SK-N-MC (cell line): ENCODE results near the gene KIAA2012.

ENCODE experiments used
- DNase-seq: peaks from one replicate; pipeline ENCODE4 v3.0.0-alpha.2; 2011; ENCODE audit warnings: low read depth, low spot score
- H3K27ac ChIP-seq: fragments of 200-600 bp; sonication (generic); 2 replicates; pipeline ENCODE4 v1.5.1; 2016; ENCODE audit warnings: mixed run types
- H3K36me3 ChIP-seq: fragments of 200-600 bp; sonication (generic); 2 replicates; pipeline ENCODE4 v1.6.1; 2017; ENCODE audit warnings: antibody characterized with exemption, low read length, mixed read lengths; ENCODE audit not compliant: insufficient read depth
- H3K4me3 ChIP-seq: fragments of 200-600 bp; sonication (generic); 2 replicates; pipeline ENCODE4 v1.5.1; 2016
- H3K9ac ChIP-seq: fragments of 200-600 bp; sonication (generic); 2 replicates; pipeline ENCODE4 v1.8.0; 2017; ENCODE audit warnings: mixed run types, mixed read lengths; ENCODE audit not compliant: insufficient read length
- H3K9me3 ChIP-seq: fragments of 200-600 bp; sonication (generic); 2 replicates; pipeline ENCODE4 v1.6.1; 2017; ENCODE audit warnings: low read depth, mild to moderate bottlenecking, antibody characterized with exemption, low read length, moderate library complexity, mixed read lengths
- EZH2 ChIP-seq: fragments of 200-600 bp; sonication (generic); IDR thresholded peaks from one replicate; pipeline ENCODE4 v1.6.1; 2017; ENCODE audit warnings: antibody characterized with exemption
- FOXP2 ChIP-seq: optimal IDR thresholded peaks from 2 replicates; pipeline ENCODE3; 2011; ENCODE audit warnings: mild to moderate bottlenecking, moderate library complexity; ENCODE audit not compliant: insufficient read depth; ENCODE audit errors: extremely low read length, control extremely low read depth
- POLR2AphosphoS5 ChIP-seq: IDR thresholded peaks from 2 replicates; pipeline ENCODE4 v1.6.1; 2012; ENCODE audit warnings: mild to moderate bottlenecking, low read depth, low read length, borderline replicate concordance

The KIAA2012 gene

DNA sequence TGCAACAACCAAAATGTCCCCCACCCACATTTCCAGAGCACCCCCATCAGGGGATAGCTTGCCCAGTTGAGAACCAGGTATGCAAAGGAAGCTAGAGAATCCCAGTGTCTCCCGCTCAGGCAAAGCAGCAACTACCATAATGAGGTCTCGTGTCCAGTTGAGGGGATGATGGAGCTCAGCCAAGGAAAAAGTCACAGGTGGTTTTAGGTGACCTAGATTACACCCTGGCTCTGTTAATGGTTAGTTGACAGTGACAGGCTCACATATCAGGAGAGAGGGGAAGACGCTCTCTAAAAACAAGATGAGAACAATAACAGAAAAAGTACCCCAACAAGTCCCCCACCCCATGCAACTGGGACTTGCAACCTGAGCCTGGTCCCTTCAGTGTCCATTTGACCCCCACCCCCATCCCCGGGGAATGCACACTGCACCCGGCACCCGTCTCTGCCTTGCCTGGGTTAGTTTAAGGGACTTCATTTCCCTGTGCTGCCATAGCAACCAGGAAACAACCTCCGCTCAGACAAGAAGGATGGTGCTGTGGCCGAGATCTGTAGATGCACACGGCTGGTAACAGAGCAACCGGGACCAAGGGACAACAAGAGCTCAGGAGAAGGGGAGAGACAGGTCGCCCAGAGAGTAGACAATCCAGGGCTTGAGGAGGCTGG is at the start of gene KIAA2012:
Gene KIAA2012, plus strand, starts transcription at position 519 of the 665 bp plus-strand sequence. CDS start 373 bp downstream, outside the sequence.
- no peak within 1 kb of the TSS for H3K9ac ChIP-seq
- no peaks in the 10 kb centered on the region for H3K9me3 ChIP-seq
- no peaks in the 10 kb centered on the region for H3K36me3 ChIP-seq
- TF ChIP-seq FOXP2 (no peak), POLR2AphosphoS5 (no peak), EZH2 (no peak)
- H3K4me3 ChIP-seq, result no peak within 1 kb of the TSS
- H3K27ac ChIP-seq, result no peak within 1 kb of the TSS
- DNase-seq, result no peak

GRCh38 chr2:202023904-202024266 is 49.2 kb upstream of the KIAA2012 start:
- H3K4me3 ChIP-seq, result no peak overlapping the region
- H3K9ac ChIP-seq, result no peak overlapping the region
- H3K36me3 ChIP-seq, result no peaks in the 10 kb centered on the region
- no peak for DNase-seq
- TF ChIP-seq EZH2 (no peak), POLR2AphosphoS5 (no peak), FOXP2 (no peak)
- no peaks in the 10 kb centered on the region for H3K9me3 ChIP-seq
- H3K27ac ChIP-seq, result no peak overlapping the region

- DNase-seq, result no peak
- H3K27ac ChIP-seq, result no peak overlapping the region
- TF ChIP-seq POLR2AphosphoS5, result no peak
- TF ChIP-seq FOXP2, result no peak
- no peak for TF ChIP-seq EZH2
- H3K9ac ChIP-seq, result no peak overlapping the region
- no peak overlapping the region for H3K4me3 ChIP-seq
- H3K36me3 ChIP-seq, result no peaks in the 10 kb centered on the region
- H3K9me3 ChIP-seq, result no peaks in the 10 kb centered on the region
Measured at GRCh38 chr2:202024871-202025270, 48.2 kb upstream of the KIAA2012 start.

- Histone ChIP-seq H3K9ac (no peak overlapping the region), H3K36me3 (no peaks in the 10 kb centered on the region), H3K27ac (no peak overlapping the region), H3K4me3 (no peak overlapping the region), H3K9me3 (no peaks in the 10 kb centered on the region)
- TF ChIP-seq EZH2 (no peak), FOXP2 (no peak), POLR2AphosphoS5 (no peak)
- DNase-seq, result no peak
Measured at GRCh38 chr2:202025816-202026215, 47.2 kb upstream of the KIAA2012 start.

DNA sequence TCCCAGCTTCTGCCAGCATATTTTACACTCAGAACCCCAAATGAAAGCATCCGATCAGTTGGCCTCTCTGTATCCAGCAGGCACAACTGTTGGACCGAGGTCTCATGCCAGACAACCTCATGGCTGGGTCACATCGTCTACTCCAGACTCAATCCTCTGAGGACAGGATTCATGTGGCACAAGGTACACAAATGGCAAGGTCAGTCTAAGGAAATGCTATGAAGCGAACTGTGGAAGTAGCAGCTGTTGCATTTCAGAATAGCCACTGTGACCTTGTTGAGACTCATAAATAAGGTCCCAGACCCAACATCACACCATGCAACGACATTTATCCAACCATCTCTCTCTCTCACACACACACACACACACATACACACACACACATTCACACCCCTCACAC is 46.5 kb upstream of the KIAA2012 start:
- no peaks in the 10 kb centered on the region for H3K9me3 ChIP-seq
- no peak overlapping the region for H3K4me3 ChIP-seq
- no peak for DNase-seq
- no peak overlapping the region for H3K9ac ChIP-seq
- TF ChIP-seq EZH2, result no peak
- no peak for TF ChIP-seq FOXP2
- TF ChIP-seq POLR2AphosphoS5, result no peak
- no peak overlapping the region for H3K27ac ChIP-seq
- no peaks in the 10 kb centered on the region for H3K36me3 ChIP-seq

- Histone ChIP-seq H3K27ac (no peak overlapping the region), H3K9ac (no peak overlapping the region), H3K4me3 (no peak overlapping the region), H3K9me3 (no peaks in the 10 kb centered on the region), H3K36me3 (no peaks in the 10 kb centered on the region)
- DNase-seq, result no peak
- TF ChIP-seq EZH2 (no peak), FOXP2 (no peak), POLR2AphosphoS5 (no peak)
Measured at GRCh38 chr2:202030691-202031090, 42.4 kb upstream of the KIAA2012 start.

DNA sequence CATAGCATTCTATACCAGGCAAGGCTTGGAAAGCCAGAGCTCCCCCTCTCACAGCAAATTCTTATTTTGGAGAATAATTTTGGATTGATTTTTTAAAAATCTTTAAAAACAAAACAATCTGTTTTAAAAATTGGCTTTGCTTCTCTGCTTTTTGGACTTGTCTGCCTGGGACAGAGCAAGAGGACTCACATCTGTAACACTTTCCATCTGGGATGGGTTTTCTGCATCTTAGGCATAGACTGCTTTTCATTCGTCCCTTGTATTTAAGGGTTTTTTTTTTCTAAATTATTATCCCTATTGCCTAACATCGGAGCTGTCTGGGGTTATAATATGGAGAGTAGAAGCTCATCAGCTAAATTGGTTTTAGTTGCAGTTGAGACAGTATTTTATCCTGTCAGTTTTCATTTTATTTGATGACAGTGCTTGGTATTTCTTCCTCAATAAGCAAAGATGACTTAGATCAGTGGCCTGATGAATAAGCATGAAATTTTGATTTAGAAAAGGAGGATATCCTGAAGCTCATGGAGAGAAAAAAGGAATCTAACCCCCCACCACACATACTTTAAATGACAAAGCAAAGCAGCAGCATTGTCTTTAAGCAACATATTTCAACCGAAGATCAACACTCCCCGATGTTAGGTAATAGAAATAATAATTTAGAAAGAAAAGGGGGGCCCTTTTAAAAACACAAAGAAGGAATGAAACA is 41.7 kb upstream of the KIAA2012 start:
- TF ChIP-seq FOXP2, result no peak
- no peak overlapping the region for H3K9ac ChIP-seq
- no peak overlapping the region for H3K4me3 ChIP-seq
- H3K9me3 ChIP-seq, result no peaks in the 10 kb centered on the region
- H3K36me3 ChIP-seq, result no peaks in the 10 kb centered on the region
- H3K27ac ChIP-seq, result no peak overlapping the region
- DNase-seq, result no peak

GRCh38 chr2:202032846-202033316 is 40.2 kb upstream of the KIAA2012 start:
- TF ChIP-seq FOXP2, result no peak
- TF ChIP-seq EZH2, result no peak
- no peak for TF ChIP-seq POLR2AphosphoS5
- Histone ChIP-seq H3K27ac (peak overlapping the region; percentile 89), H3K36me3 (no peaks in the 10 kb centered on the region), H3K9me3 (no peaks in the 10 kb centered on the region), H3K9ac (peak overlapping the region; percentile 78), H3K4me3 (peak overlapping the region; percentile 98)
- no peak for DNase-seq
